ENCODE data around the gene MCHR1.

DNA sequence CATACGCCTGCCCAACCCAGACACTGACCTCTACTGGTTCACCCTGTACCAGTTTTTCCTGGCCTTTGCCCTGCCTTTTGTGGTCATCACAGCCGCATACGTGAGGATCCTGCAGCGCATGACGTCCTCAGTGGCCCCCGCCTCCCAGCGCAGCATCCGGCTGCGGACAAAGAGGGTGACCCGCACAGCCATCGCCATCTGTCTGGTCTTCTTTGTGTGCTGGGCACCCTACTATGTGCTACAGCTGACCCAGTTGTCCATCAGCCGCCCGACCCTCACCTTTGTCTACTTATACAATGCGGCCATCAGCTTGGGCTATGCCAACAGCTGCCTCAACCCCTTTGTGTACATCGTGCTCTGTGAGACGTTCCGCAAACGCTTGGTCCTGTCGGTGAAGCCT lies 2.2 kb downstream of the MCHR1 start:
- TF ChIP-seq POLR2A (IDR thresholded peaks at IDR 0.05) = no peak
- TF ChIP-seq, protein P1, sequence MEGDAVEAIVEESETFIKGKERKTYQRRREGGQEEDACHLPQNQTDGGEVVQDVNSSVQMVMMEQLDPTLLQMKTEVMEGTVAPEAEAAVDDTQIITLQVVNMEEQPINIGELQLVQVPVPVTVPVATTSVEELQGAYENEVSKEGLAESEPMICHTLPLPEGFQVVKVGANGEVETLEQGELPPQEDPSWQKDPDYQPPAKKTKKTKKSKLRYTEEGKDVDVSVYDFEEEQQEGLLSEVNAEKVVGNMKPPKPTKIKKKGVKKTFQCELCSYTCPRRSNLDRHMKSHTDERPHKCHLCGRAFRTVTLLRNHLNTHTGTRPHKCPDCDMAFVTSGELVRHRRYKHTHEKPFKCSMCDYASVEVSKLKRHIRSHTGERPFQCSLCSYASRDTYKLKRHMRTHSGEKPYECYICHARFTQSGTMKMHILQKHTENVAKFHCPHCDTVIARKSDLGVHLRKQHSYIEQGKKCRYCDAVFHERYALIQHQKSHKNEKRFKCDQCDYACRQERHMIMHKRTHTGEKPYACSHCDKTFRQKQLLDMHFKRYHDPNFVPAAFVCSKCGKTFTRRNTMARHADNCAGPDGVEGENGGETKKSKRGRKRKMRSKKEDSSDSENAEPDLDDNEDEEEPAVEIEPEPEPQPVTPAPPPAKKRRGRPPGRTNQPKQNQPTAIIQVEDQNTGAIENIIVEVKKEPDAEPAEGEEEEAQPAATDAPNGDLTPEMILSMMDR (IDR thresholded peaks at IDR 0.05) = no peak
